Putamen (tissue), 1 donor: ENCODE measurements around the gene ANTXR2.
"Not testable (repeated sequence)": the region's sequence is repeated elsewhere in the genome, so short reads cannot be mapped to it uniquely, and the experiment has no call there.

ENCODE experiments used
- DNase-seq: peaks from one replicate; pipeline ENCODE4 v3.0.0-alpha.2; 2016; ENCODE audit warnings: low spot score

ANTXR2 gene

DNA sequence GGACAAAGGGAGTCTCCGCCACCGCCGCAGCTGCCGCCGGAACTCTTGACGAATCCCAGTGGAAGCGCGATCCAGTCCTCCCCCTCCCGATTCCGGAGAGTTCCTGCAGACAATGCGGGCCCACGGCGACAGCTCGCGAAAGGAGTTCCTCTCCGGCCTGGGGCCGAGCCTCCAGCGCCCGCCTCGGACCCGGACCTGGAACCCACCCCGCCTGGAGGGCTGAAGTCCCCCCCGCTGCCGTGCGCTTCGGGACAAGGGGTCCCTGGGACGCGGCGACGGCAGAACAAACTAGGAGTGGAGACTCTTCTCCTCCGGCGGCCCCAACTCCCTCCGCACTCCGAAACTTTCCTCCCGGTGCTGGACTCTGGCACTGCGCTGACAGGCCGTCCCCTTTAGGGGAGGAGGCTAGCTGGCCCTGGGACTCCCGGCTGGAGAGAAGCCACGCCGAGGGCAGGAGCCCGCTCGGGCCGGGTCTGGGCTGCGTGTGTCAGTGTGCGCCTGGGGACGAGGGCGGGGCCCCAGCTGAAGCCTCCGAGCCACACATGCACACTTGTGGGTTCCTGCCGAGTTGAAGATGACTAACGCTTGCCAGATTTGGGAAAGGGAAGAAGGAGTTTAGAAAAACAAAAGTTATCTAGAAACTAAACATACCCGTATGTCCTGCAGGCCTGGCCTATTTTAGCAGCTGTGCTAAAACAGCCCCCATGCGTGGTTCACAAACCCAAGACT, at the start of gene ANTXR2:
Gene ANTXR2, minus strand, starts transcription at position 486 of the 729 bp plus-strand sequence. CDS start 669 bp downstream, outside the sequence.
- peak; percentile 36 for DNase-seq

DNA sequence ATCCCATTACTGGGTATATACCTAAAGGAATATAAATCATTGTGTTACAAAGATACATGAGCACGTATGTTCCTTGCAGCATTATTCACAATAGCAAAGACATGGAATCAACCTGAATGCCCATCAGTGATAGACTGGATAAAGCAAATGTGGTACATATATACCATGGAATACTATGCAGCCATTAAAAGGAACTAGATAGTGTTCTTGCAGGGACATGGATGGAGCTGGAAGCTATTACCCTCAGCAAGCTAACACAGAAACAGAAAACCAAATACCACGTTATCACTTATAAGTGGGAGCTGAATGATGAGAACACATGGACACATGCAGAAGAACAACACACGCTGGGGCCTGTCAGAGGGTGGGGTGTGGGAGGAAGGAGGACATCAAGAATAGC, 48.8 kb upstream of the ANTXR2 start:
- DNase-seq: not testable (repeated sequence)

GRCh38 chr4:80119620-80120019, 46.6 kb upstream of the ANTXR2 start:
- DNase-seq: not testable (repeated sequence)

- DNase-seq: no peak
These were observed 43.5 kb upstream of the ANTXR2 start for GRCh38 chr4:80116516-80116915.

- DNase-seq: no peak
These were observed 42.5 kb upstream of the ANTXR2 start for GRCh38 chr4:80115368-80116181.

DNA sequence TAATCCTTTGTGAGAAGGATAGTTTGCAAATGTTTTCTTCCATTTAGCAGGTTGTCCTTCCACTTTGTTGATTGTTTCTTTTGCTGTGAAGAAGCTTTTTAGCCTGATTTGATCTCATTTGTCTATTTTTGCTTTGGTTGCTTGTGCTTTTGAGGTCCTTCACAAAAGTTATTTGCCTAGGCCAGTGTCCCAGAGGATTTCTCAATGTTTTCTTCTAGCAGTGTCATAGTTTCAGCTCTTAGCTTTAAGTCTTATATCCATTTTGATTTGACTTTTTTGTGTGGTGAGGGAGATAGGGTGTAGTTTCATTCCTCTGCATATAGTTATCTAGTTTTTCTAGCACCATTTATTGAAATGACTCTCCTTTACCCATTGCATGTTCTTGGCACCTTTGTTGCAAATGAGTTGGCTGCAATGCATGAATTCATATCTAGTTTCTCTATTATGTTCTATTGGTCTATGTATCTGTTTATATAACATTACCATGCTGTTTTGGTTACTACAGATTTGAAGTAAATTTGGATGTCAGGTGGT, 41.8 kb upstream of the ANTXR2 start:
- no peak for DNase-seq

DNA sequence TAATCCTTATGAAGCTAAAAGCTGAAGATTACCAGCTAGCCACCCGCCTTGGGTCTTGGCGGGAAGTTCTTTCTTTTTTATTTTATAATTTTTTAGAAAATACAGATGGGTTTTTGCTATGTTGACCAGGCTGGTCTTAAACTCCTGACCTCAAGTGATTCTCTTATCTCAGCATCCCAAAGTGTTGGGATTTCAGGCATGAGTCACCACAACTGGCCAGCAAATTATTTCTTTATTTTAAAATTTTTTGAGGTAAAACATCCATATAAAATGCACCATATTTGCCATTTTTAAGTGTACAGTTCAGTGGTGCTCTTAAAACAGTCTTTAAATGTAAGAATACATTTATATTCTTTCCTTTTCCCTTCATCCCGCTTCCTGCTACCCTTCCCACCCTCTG, 40.6 kb upstream of the ANTXR2 start:
- DNase-seq: no peak

GRCh38 chr4:80112236-80112635, 39.2 kb upstream of the ANTXR2 start:
- no peak for DNase-seq

- no peak for DNase-seq
These were observed 38.2 kb upstream of the ANTXR2 start for GRCh38 chr4:80111276-80111675.

- no peak for DNase-seq
These were observed 34.3 kb upstream of the ANTXR2 start for GRCh38 chr4:80107374-80107773.

GRCh38 chr4:80104927-80105326, 31.9 kb upstream of the ANTXR2 start:
- DNase-seq: no peak

- no peak for DNase-seq
These were observed 30.6 kb upstream of the ANTXR2 start for GRCh38 chr4:80103629-80104028.

GRCh38 chr4:80101792-80102116, 28.7 kb upstream of the ANTXR2 start:
- no peak for DNase-seq

- no peak for DNase-seq
These were observed 28.2 kb upstream of the ANTXR2 start for GRCh38 chr4:80101071-80101791.

DNA sequence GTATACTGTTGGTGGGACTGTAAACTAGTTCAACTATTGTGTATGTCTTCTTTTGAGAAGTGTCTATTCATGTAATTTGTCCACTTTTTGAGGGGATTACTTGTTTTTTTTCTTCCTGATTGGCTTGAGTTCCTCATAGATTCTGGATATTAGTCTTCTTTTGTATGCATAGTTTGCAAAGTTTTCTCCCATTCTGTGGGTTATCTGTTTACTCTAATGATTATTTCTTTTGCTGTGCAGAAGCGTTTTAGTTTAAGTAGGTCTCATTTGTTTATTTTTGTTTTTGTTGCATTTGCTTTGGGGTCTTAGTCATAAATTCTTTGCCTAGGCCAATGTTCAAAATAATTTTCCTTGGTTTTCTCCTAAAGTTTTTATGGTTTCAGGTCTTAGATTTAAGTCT, 26.6 kb upstream of the ANTXR2 start:
- no peak for DNase-seq

GRCh38 chr4:80098635-80099034, 25.6 kb upstream of the ANTXR2 start:
- no peak for DNase-seq

DNA sequence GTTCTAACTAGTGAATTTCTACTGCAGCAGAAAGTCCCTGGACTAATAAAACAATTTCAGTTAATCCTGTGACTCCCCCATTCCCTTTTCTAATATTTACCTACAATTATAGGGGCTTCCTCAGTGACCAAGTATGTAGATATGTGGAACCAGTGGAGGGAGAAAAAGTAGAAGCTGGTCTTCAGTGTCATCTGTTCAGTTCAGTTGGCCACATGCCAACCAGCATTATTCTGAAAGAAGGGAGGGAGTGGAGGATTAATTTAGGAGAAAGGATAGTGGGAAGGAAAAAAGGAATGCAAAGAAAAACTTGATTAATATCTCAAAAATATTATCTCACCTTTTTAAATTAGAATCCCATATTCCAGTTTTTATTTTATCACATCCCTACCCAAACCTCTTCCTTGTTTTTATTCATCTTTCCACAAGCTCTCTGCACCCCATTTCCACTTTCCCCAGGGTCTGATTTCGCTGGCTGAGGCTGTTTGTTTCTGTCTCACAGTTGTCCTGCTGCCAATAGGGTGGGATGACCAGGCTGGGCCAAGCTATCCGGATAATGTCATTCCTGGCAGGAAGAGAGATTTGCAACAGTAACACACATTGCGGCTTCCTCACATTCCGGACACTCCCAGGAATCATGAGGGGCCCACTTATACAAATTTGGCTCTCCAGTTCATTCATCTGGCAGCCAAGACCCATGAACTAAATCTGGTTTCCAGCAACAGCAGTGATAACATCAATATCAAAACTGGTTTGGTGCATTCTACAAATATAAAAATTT, 24.6 kb upstream of the ANTXR2 start:
- DNase-seq: no peak

GRCh38 chr4:80096175-80096850, 23.3 kb upstream of the ANTXR2 start:
- DNase-seq: no peak

GRCh38 chr4:80094191-80094590, 21.2 kb upstream of the ANTXR2 start:
- no peak for DNase-seq

DNA sequence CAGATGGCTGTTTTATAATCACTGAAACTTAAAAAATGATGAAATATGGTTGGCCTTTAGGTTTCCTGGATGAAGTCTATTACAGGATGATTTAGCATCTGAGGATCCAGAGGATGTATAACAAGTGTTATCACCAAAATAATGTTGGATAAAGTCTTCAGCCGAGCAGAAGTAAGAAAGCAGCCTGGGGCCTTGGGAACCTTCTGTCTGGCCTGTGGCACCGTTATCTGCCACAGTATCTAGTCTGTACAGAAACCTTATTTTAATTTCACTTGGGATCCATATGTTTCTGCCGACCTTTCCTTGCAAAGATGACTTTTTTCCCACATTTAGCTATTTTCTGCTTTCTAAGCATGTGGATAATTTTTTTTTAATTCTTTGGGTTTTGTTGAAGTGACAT, 20.5 kb upstream of the ANTXR2 start:
- DNase-seq: no peak

- no peak for DNase-seq
These were observed 19.8 kb upstream of the ANTXR2 start for GRCh38 chr4:80092847-80093246.
